HCT116 (cell line): Measurements from ENCODE around the gene AOC2. TPM values are rescaled to one million over a fixed set of nuclear protein-coding genes. Genes with fewer than 3 reads are reported as not detected.

Source experiments
- ATAC-seq: fragments of 200-7000 bp; cut with Tn5 transposase; 2 replicates; pipeline ENCODE4 v1.9.1; 2020; ENCODE audit warnings: mild to moderate bottlenecking, moderate library complexity
- BruUV-seq: library from RNA; stranded (reverse); fragments of 400-500 nt; replicated peaks from 2 replicates; lab custom pipeline; 2021; lab: Mats Ljungman, UMichigan
- CTCF ChIA-PET: fragments of 300-600 bp; sonication (Branson Sonifier 250); formaldehyde crosslinking; loops from one replicate; lab custom pipeline; 2021; ENCODE audit warnings: antibody characterized with exemption; lab: Charles Lee
- POLR2A ChIA-PET: fragments of 300-600, 350-600 bp; sonication (Branson Sonifier 250); formaldehyde crosslinking; loops from one replicate; lab custom pipeline; 2021; ENCODE audit warnings: antibody characterized with exemption; lab: Charles Lee
- RAD21 ChIA-PET, 2 experiments: fragments of 300-600 bp; sonication (Branson Sonifier 250); formaldehyde crosslinking; loops; one replicate each; lab custom pipeline; 2023; ENCODE audit warnings: low total read pairs in 2 of 2; ENCODE audit not compliant: uncharacterized antibody in 2 of 2, unreplicated experiment in 2 of 2, low non-redundant PET in 1 of 2; lab: Charles Lee
- DNase-seq: peaks from one replicate; pipeline ENCODE4 v3.0.0-alpha.2; 2010; ENCODE audit warnings: low read depth, low spot score
- H2AFZ ChIP-seq: fragments of 200-600 bp; shearing (Covaris generic), sonication (generic); 2 replicates; pipeline ENCODE4 v1.6.1; 2017; ENCODE audit warnings: low read depth, mixed run types, mixed read lengths, antibody characterized with exemption, low read length; ENCODE audit not compliant: poor library complexity, severe bottlenecking
- H3K27ac ChIP-seq: 2 replicates; pipeline ENCODE4 v1.5.1; 2012; ENCODE audit warnings: low read depth, low read length
- H3K27me3 ChIP-seq: fragments of 200-600 bp; sonication (generic); 2 replicates; pipeline ENCODE4 v1.6.1; 2016; ENCODE audit warnings: mixed run types, low read length, mixed read lengths; ENCODE audit not compliant: insufficient read depth
- H3K36me3 ChIP-seq, 2 experiments: fragments of 200-500 bp in 1 of 2; fragments of 200-600 bp in 1 of 2; sonication (Bioruptor generic) in 1 of 2; sonication (generic) in 1 of 2; 2 replicates each; pipeline versions ENCODE4 v1.5.1 to v1.6.1; 2014 to 2016; ENCODE audit warnings: low read length in 2 of 2, inconsistent platforms in 1 of 2, mixed read lengths in 1 of 2, mixed run types in 1 of 2; ENCODE audit not compliant: insufficient read depth in 2 of 2, control insufficient read depth in 1 of 2
- H3K4me1 ChIP-seq, 2 experiments: fragments of 200-600 bp in 1 of 2; sonication (generic) in 1 of 2; 2 replicates each; pipeline versions ENCODE4 v1.5.1 to v1.6.1; 2012 to 2017; ENCODE audit warnings: low read length in 2 of 2, inconsistent platforms in 1 of 2, mild to moderate bottlenecking in 1 of 2, mixed read lengths in 1 of 2, mixed run types in 1 of 2, moderate library complexity in 1 of 2; ENCODE audit not compliant: insufficient read depth in 2 of 2, control insufficient read depth in 1 of 2
- H3K4me2 ChIP-seq: fragments of 200-600 bp; sonication (generic); 2 replicates; pipeline ENCODE4 v1.6.1; 2017; ENCODE audit warnings: mixed run types, low read length, mixed read lengths
- H3K4me3 ChIP-seq, 2 experiments: fragments of 200-600 bp in 1 of 2; sonication (generic) in 1 of 2; replicated peaks in 1 of 2; 2 replicates each; pipeline ENCODE4 v1.5.1; 2011 to 2016; ENCODE audit warnings: low read length in 2 of 2, control low read depth in 1 of 2, low read depth in 1 of 2, mild to moderate bottlenecking in 1 of 2, mixed read lengths in 1 of 2, mixed run types in 1 of 2
- H3K79me2 ChIP-seq: fragments of 200-600 bp; sonication (generic); 2 replicates; pipeline ENCODE4 v1.6.1; 2017; ENCODE audit warnings: mild to moderate bottlenecking, mixed run types, low read length, moderate library complexity, mixed read lengths; ENCODE audit not compliant: insufficient read depth
- H3K9ac ChIP-seq: fragments of 200-600 bp; sonication (generic); 2 replicates; pipeline ENCODE4 v1.6.1; 2016; ENCODE audit warnings: low read length, mixed read lengths
- H3K9me2 ChIP-seq: fragments of 200-600 bp; sonication (generic), shearing (Covaris generic); 2 replicates; pipeline ENCODE4 v1.6.1; 2017; ENCODE audit warnings: mixed run types, mild to moderate bottlenecking, moderate library complexity; ENCODE audit not compliant: insufficient read depth
- H3K9me3 ChIP-seq, 2 experiments: fragments of 200-500 bp in 1 of 2; fragments of 200-600 bp in 1 of 2; sonication (Bioruptor generic) in 1 of 2; sonication (generic) in 1 of 2; 2 replicates each; pipeline ENCODE4 v1.6.1; 2014 to 2017; ENCODE audit warnings: low read length in 2 of 2, mixed read lengths in 2 of 2, inconsistent platforms in 1 of 2, low read depth in 1 of 2, mild to moderate bottlenecking in 1 of 2, mixed run types in 1 of 2, moderate library complexity in 1 of 2; ENCODE audit not compliant: control insufficient read depth in 1 of 2, insufficient read depth in 1 of 2
- H4K20me1 ChIP-seq: fragments of 200-600 bp; sonication (generic), shearing (Covaris generic); 2 replicates; pipeline ENCODE4 v1.6.1; 2017; ENCODE audit warnings: mixed run types, mild to moderate bottlenecking, moderate library complexity; ENCODE audit not compliant: insufficient read depth
- ATF3 ChIP-seq: IDR thresholded peaks from 2 replicates; pipeline ENCODE4 v1.6.1; 2012
- CBX3 ChIP-seq: IDR thresholded peaks from 2 replicates; pipeline ENCODE4 v1.6.1; 2012; ENCODE audit warnings: low read depth
- CEBPB ChIP-seq: IDR thresholded peaks from 2 replicates; pipeline ENCODE4 v1.6.1; 2012; ENCODE audit warnings: low read depth
- CTCF ChIP-seq, 3 experiments: fragments of 200-600 bp in 1 of 3; sonication (generic) in 1 of 3; IDR thresholded peaks in 2 of 3; conservative IDR thresholded peaks in 1 of 3; 2 replicates each; pipeline ENCODE4 v1.5.1; 2012 to 2017; ENCODE audit warnings: low read depth in 2 of 3, low read length in 2 of 3, antibody characterized with exemption in 1 of 3, borderline replicate concordance in 1 of 3, control low read depth in 1 of 3, mild to moderate bottlenecking in 1 of 3, mixed read lengths in 1 of 3, mixed run types in 1 of 3, moderate library complexity in 1 of 3; ENCODE audit not compliant: insufficient read depth in 1 of 3
- EGR1 ChIP-seq: IDR thresholded peaks from 2 replicates; pipeline ENCODE4 v1.6.1; 2012; ENCODE audit warnings: low read depth
- ELF1 ChIP-seq: IDR thresholded peaks from 2 replicates; pipeline ENCODE4 v1.6.1; 2012; ENCODE audit warnings: low read depth, borderline replicate concordance
- POLR2A ChIP-seq: IDR thresholded peaks from 2 replicates; pipeline ENCODE4 v1.7.0; 2011; ENCODE audit warnings: borderline replicate concordance; ENCODE audit not compliant: insufficient read depth, insufficient read length; ENCODE audit errors: extremely low read depth
- POLR2AphosphoS5 ChIP-seq: IDR thresholded peaks from 2 replicates; pipeline ENCODE4 v1.6.1; 2011; ENCODE audit warnings: mild to moderate bottlenecking, low read depth, low read length, moderate library complexity
- RAD21 ChIP-seq: IDR thresholded peaks from 2 replicates; pipeline ENCODE4 v1.6.1; 2012; ENCODE audit warnings: low read depth, mild to moderate bottlenecking
- SRF ChIP-seq: IDR thresholded peaks from 2 replicates; pipeline ENCODE4 v1.6.1; 2012; ENCODE audit warnings: low read depth
- YY1 ChIP-seq: IDR thresholded peaks from 2 replicates; pipeline ENCODE4 v1.6.1; 2011; ENCODE audit warnings: low read length, low read depth, moderate library complexity, mild to moderate bottlenecking; ENCODE audit not compliant: insufficient replicate concordance; ENCODE audit errors: extremely low read depth
- ZFX ChIP-seq: fragments of 450-650 bp; IDR thresholded peaks from 2 replicates; pipeline ENCODE4 v1.6.1; 2017
- ZNF274 ChIP-seq: fragments of 200-500 bp; sonication (Bioruptor generic); IDR thresholded peaks from 2 replicates; pipeline ENCODE4 v1.6.1; 2014; ENCODE audit warnings: mild to moderate bottlenecking, low read depth, low read length, inconsistent platforms
- intact Hi-C: fragments of 100-400 bp; cut with micrococcal nuclease; formaldehyde crosslinking; loops from 2 replicates; pipeline ENCODE4 v1.10.0; 2022
- total RNA-seq: library from RNA; stranded (reverse); gene quantifications from one replicate; pipeline ENCODE4 v1.2.1, GENCODE V29; 2021; ENCODE audit not compliant: unreplicated experiment

Gene AOC2
- total RNA-seq, 1 experiment from 2014 or later, result 8.0 TPM

- no TSS peak for BruUV-seq
- no peaks in the 10 kb centered on the region for H3K4me1 ChIP-seq
- H4K20me1 ChIP-seq, result no peaks in the 10 kb centered on the region; the same call in 1 of the 2 replicates
- no peaks in the 10 kb centered on the region for H3K27me3 ChIP-seq
- no peaks in the 10 kb centered on the region; the same call in 1 of the 2 replicates for H3K79me2 ChIP-seq
- H3K9ac ChIP-seq, result no peak overlapping the region
- ChIA-PET CTCF (no interaction called here), RAD21 (no interaction called here), POLR2A (interaction anchor here (1.0 to 1.6 kb wide), 2 partner anchors 23 kb away, joined by 3 to 4 read pairs; partner anchors contain the start of gene BECN1)
- ATAC-seq (no peak), DNase-seq (no peak)
- no peak overlapping the region for H2AFZ ChIP-seq
- no peak overlapping the region for H3K27ac ChIP-seq
- H3K36me3 ChIP-seq, result peaks cover 29 to 41% of the 10 kb centered on the region in 2 experiments
- TF ChIP-seq CTCF (IDR thresholded peaks at IDR 0.05 in 2 of 3, conservative IDR thresholded peaks at IDR 0.05 in 1 of 3; ENCODE audit: borderline replicate concordance in 1 of 3, insufficient read depth in 1 of 3, low read depth in 2 of 3, low read length in 2 of 3) (no peak), SRF (no peak), EGR1 (no peak), POLR2A (no peak), ZFX (no peak), YY1 (no peak), CBX3 (no peak), RAD21 (no peak), POLR2AphosphoS5 (no peak), ELF1 (no peak), ZNF274 (no peak), ATF3 (no peak), CEBPB (no peak)
- intact Hi-C loops, result no loop called here
- H3K9me2 ChIP-seq, result no peaks in the 10 kb centered on the region
- H3K4me2 ChIP-seq, result no peak overlapping the region
- H3K4me3 ChIP-seq, result no peak overlapping the region
- no peaks in the 10 kb centered on the region for H3K9me3 ChIP-seq
Observed at GRCh38 chr17:42846594-42847280, 2.4 kb downstream of the AOC2 start.
